ENCODE data around the gene EIF4E1B.

Gene EIF4E1B

DNA sequence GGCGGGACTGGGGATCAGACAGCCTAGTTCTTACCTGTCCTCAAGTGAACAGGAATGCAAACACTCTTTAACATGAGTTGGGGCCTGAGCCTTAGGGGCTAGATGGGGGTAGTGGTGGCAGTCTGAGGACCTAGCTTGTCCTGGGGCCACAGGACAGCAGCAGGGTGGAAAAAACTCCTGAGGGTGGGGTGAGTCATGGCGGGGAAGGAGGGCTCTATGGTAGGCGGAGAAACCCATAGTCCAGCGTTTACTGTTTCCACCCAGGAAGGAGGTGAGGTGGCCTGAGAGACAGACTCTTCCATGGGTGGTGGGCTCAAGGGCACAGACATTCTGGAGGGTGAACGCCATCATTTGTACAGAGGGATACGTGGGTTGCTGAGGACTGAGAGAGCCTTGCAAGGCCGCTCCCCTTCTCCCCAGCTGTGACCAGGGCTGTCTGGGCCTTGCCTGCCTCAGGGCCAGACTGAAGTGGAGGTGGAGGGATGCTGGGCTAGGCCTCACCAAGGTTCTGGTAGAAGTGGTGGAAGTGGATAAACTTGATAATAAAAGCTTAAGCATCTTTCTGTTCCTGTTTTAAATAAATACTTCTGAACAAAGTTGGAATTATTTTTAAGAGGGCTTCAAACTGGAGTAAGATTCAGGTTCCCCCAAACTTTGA lies 15.7 kb downstream of the EIF4E1B start:
- DNase-seq (ENCODE audit: low read depth in 3 of 3, low spot score in 1 of 3) = no peak

- no peak for DNase-seq (ENCODE audit: low read depth in 3 of 3, low spot score in 1 of 3)
Observed at GRCh38 chr5:176646707-176647029, 16.2 kb downstream of the EIF4E1B start.

GRCh38 chr5:176647030-176647842 lies 16.8 kb downstream of the EIF4E1B start, which contains the start of gene TSPAN17:
Gene TSPAN17, plus strand, starts transcription at chr5:176647484. Its CDS starts 132 bp downstream, at chr5:176647616.
- DNase-seq (ENCODE audit: low read depth in 3 of 3, low spot score in 1 of 3) = peak; percentile 95 to 97 (median 96)

- no peak for DNase-seq (ENCODE audit: low read depth in 3 of 3, low spot score in 1 of 3)
Observed at GRCh38 chr5:176647843-176648473, 17.5 kb downstream of the EIF4E1B start.

- no peak for DNase-seq (ENCODE audit: low read depth in 3 of 3, low spot score in 1 of 3)
Observed at GRCh38 chr5:176648474-176649194, 18.2 kb downstream of the EIF4E1B start.

DNA sequence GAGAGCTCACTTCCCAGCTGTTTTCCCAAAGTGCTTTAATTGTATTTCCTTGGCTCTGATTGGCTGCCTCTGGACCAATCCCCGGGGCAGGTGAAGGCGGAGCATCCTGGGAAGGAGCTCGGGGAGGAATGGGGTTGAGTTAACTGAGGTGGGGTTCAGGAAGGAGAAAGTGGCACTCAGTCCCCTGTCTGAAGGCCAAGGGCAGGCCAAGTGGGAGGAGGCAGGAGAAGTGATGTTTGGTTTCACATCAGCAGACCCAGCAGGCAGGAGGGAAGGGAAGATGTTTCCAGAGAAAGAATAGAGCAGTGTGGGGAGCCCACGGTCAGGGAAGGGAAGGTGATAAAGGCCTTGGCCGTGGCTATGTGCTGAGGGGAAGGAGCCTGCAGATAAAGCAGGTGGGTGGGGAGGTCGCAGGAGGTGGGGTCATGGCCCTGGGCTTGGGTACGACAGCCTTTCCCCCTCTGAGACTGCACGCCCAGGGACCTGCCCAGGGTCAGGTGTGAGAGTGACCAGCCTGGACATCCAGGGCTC lies 19.9 kb downstream of the EIF4E1B start:
- no peak for DNase-seq (ENCODE audit: low read depth in 3 of 3, low spot score in 1 of 3)

GRCh38 chr5:176651472-176651980 lies 21.1 kb downstream of the EIF4E1B start:
- no peak for DNase-seq (ENCODE audit: low read depth in 3 of 3, low spot score in 1 of 3)

DNA sequence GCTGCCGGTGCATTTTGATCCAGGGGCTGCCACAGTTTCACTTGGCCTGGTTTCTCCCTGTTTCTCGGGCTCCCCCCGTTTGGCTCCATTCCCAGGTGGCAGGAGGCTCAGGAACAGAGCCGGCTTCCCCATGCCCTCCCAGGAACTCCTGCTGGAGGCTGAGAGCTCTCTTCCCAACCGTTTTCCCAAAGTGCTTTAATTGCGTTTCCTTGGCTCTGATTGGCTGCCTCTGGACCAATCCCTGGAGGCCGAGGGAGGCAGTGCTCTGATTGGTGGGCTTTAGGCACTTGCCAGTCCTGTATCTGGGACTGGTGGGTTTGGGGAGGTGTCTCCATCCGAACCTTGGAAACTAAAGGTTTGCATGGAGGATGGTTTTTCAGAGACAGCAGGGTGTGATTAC lies 21.7 kb downstream of the EIF4E1B start:
- DNase-seq (ENCODE audit: low read depth in 3 of 3, low spot score in 1 of 3) = no peak

DNA sequence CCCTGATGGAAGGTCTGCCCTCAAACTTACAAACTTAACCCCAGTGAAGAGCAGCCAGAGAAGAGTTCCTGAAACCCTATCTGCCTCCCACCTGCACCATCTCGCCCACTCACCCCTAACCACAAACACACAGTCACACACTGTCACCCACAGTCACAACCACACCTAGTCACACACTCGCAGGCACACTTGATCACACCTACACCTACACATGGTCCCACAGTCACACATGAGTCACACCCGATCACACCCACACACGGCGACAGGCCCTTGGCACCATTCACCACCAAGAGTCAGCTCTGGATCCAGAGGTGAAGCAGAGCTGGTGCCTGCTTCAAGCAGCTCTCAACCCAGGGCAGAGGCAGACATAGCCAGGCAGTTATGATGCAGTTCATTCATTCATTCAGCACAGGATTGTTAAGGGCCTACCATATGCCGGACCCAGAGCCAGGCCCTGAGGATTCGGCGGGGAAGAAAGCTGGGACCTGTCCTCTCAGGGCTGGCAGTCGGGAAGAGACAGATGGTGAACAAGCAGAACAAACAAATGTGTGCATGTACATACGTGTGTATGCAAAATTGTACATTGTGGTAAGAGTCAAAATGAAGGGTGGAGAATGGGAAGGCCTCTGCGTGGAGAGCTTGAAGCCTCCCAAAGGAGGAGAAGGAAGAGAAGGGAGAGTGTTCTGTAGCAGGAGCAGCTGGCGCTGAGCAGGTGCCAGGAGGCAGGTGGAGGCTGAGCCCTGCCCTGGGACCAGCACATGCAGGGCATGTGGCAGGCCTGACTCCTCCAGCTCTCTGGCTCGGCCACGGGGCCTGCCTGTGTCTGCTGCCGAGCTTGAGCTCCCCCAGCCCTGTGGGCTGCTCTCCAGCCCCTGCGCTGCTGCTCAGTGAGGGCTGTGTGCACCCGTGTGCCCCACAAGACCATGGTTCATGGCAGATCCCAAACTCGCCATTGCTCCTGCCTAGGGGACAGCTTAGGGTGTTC lies 23.2 kb downstream of the EIF4E1B start:
- DNase-seq (ENCODE audit: low read depth in 3 of 3, low spot score in 1 of 3) = peak in 2 of 3 donors; percentile 37 to 69

- DNase-seq (ENCODE audit: low read depth in 3 of 3, low spot score in 1 of 3) = no peak
Observed at GRCh38 chr5:176654856-176655255, 24.4 kb downstream of the EIF4E1B start.

- no peak for DNase-seq (ENCODE audit: low read depth in 3 of 3, low spot score in 1 of 3)
Observed at GRCh38 chr5:176656467-176656990, 26.1 kb downstream of the EIF4E1B start.

- peak in 2 of 3 donors; percentile 15 to 55 for DNase-seq (ENCODE audit: low read depth in 3 of 3, low spot score in 1 of 3)
Observed at GRCh38 chr5:176658007-176658599, 27.6 kb downstream of the EIF4E1B start.

DNA sequence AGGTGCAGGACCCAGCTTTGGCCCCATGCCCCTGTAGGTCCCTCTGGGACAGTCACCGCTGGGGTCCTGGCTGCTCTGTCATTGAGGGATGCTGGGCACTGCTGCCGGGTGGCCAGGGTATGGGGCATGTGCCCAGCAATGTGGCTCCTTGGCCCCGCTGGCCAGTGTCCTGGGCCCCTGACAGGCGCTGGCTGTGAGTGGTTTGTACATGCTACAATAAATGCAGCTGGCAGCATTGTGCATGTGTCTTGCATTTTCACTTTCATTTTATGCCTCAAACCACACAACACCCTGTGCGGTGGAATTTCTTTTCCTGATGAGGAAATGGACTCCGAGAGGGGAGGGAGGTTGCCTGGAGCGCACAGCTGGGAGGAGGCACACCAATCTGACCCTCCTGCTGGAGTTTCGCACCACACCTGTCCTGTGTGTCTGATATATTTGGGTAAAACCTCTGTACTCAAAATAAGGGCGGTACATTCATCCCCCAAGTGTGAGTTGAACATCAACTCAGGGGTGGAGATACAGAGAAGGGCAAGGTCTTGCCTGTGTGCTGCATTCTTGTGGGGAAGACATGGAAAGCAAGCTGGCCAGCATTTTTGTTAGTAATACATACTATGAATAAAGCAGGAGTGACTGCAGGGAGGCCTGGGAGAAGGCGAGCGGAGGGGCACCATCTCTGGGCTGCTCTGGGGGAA lies 28.5 kb downstream of the EIF4E1B start:
- DNase-seq (ENCODE audit: low read depth in 3 of 3, low spot score in 1 of 3) = no peak

DNA sequence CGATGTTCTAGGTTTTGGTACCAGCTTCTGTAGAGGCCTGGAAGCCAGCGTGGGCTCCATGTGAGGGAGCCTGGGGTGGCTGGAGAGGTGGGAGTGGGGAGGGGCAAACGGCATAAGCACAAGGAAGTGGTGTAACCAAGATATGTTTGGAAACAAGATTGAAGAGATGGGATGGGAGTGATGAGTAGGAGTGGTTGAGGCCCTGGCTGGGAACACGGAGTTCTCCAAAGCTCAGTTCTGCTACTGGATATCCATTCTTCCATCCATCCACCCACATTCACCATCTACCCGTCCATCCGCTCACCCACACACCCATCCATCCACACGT lies 29.0 kb downstream of the EIF4E1B start:
- no peak for DNase-seq (ENCODE audit: low read depth in 3 of 3, low spot score in 1 of 3)

GRCh38 chr5:176659860-176660461 lies 29.5 kb downstream of the EIF4E1B start:
- DNase-seq (ENCODE audit: low read depth in 3 of 3, low spot score in 1 of 3) = no peak

GRCh38 chr5:176660530-176660859 lies 30.0 kb downstream of the EIF4E1B start:
- DNase-seq (ENCODE audit: low read depth in 3 of 3, low spot score in 1 of 3) = no peak

DNA sequence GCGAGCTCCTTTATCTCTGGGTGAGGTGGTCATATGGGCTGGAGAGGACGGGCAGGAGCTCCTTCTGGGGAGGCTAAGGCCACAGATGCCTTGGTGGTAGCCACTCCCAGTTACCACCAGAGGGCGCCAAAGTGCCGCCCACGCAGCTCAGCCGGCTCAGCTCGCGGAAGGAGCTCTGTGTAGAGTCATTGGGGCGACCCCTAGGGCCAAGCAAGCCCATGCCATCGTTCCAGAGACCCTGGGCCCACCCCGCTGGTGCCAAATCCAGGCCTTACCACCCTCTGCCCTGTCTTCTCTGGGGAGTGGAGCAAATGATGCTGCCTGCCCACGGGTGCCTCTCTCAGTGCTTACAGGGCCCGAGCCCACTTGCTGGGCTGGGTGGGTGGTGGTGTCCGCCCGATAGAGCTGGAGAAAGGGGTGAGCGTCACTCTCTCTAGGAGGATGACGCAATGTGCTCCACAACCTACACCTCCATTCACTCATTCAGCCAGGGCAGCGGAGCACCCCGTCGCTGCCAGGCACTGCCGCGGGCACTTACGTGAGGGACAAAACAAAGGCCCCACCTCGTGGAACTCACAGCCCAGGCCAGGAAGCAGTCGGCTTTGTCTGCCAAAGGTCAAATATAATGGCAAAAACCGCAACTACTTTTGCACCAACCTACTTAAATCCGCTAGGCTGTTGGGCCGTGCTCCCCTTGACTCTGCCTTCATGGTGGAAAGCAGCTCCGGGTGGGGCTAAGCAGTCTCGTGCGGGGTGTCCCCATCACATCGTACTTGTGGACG lies 30.6 kb downstream of the EIF4E1B start:
- peak; percentile 56 to 78 (median 58) for DNase-seq (ENCODE audit: low read depth in 3 of 3, low spot score in 1 of 3)

GRCh38 chr5:176661676-176662075 lies 31.2 kb downstream of the EIF4E1B start:
- DNase-seq (ENCODE audit: low read depth in 3 of 3, low spot score in 1 of 3) = no peak
